SK-N-SH treated with all-trans-retinoic acid at 6 μM for 48 hours (cell line): ENCODE results near the gene JHY.
A peak's percentile ranks its signal among the peaks of the same experiment; 100 is the strongest.

ENCODE experiments used
- ATAC-seq: fragments of 200-7000 bp; cut with Tn5 transposase; 3 replicates; pipeline ENCODE4 v1.9.1; 2020; ENCODE audit warnings: mild to moderate bottlenecking, moderate library complexity
- BACH2 ChIP-seq: fragments of 250-450 bp; sonication (Bioruptor Pico); IDR thresholded peaks from 2 replicates; pipeline ENCODE4 v1.9.0; 2021; ENCODE audit warnings: mild to moderate bottlenecking, borderline replicate concordance
- CSDC2 ChIP-seq: fragments of 250-450 bp; sonication (Bioruptor Pico); IDR thresholded peaks from 2 replicates; pipeline ENCODE4 v1.5.0; 2020; ENCODE audit warnings: mild to moderate bottlenecking, moderate library complexity
- ISL1 ChIP-seq: fragments of 250-450 bp; sonication (Bioruptor Pico); IDR thresholded peaks from 2 replicates; pipeline ENCODE4 v2.1.2; 2022; ENCODE audit warnings: mild to moderate bottlenecking, moderate library complexity
- OSR1 ChIP-seq: fragments of 250-450 bp; sonication (Bioruptor Pico); IDR thresholded peaks from 2 replicates; pipeline ENCODE4 v1.8.0; 2022; ENCODE audit warnings: moderate library complexity, mild to moderate bottlenecking, inconsistent platforms
- PPARA ChIP-seq: fragments of 250-450 bp; sonication (Bioruptor Pico); IDR thresholded peaks from 2 replicates; pipeline ENCODE4 v1.5.0; 2020; ENCODE audit warnings: mild to moderate bottlenecking, borderline replicate concordance
- RARB ChIP-seq: fragments of 250-450 bp; sonication (Bioruptor Pico); IDR thresholded peaks from 2 replicates; pipeline ENCODE4 v1.8.0; 2021; ENCODE audit warnings: mild to moderate bottlenecking, moderate library complexity
- TCF4 ChIP-seq: fragments of 250-450 bp; sonication (Bioruptor Pico); IDR thresholded peaks from 2 replicates; pipeline ENCODE4 v1.8.0; 2021; ENCODE audit warnings: mild to moderate bottlenecking, moderate library complexity, borderline replicate concordance
- TOX ChIP-seq: fragments of 250-450 bp; sonication (Bioruptor Pico); IDR thresholded peaks from 2 replicates; pipeline ENCODE4 v1.8.0; 2021; ENCODE audit warnings: mild to moderate bottlenecking, moderate library complexity, borderline replicate concordance
- ZC3H10 ChIP-seq: fragments of 250-450 bp; sonication (Bioruptor Pico); IDR thresholded peaks from 2 replicates; pipeline ENCODE4 v1.5.1; 2021; ENCODE audit warnings: mild to moderate bottlenecking, moderate library complexity
- ZFP3 ChIP-seq: fragments of 250-450 bp; sonication (Bioruptor Pico); IDR thresholded peaks from 2 replicates; pipeline ENCODE4 v1.5.0; 2020; ENCODE audit warnings: mild to moderate bottlenecking, moderate library complexity
- ZFP30 ChIP-seq: fragments of 450-650 bp; formaldehyde crosslinking; IDR thresholded peaks from 2 replicates; pipeline ENCODE4 v1.5.0; 2022; ENCODE audit warnings: mild to moderate bottlenecking, moderate library complexity
- ZNF565 ChIP-seq: fragments of 450-650 bp; formaldehyde crosslinking; conservative IDR thresholded peaks from 2 replicates; pipeline ENCODE4 v1.5.0; 2020; ENCODE audit warnings: low read depth, mild to moderate bottlenecking, moderate library complexity
- ZNF8 ChIP-seq: fragments of 450-650 bp; formaldehyde crosslinking; IDR thresholded peaks from 2 replicates; pipeline ENCODE4 v1.5.0; 2020; ENCODE audit warnings: mild to moderate bottlenecking, moderate library complexity
- TF ChIP-seq, protein P1 (sequence below): fragments of 250-450 bp; sonication (Bioruptor Pico); IDR thresholded peaks from 2 replicates; pipeline ENCODE4 v1.8.0; 2020; ENCODE audit warnings: mild to moderate bottlenecking, moderate library complexity, borderline replicate concordance
- TF ChIP-seq, protein P2 (sequence below): fragments of 250-450 bp; sonication (Bioruptor Pico); IDR thresholded peaks from 2 replicates; pipeline ENCODE4 v1.5.0; 2020; ENCODE audit warnings: mild to moderate bottlenecking, moderate library complexity
- TF ChIP-seq, protein P3 (sequence below): fragments of 250-450 bp; sonication (Bioruptor Pico); IDR thresholded peaks from 2 replicates; pipeline ENCODE4 v1.5.1; 2021; ENCODE audit warnings: mild to moderate bottlenecking, moderate library complexity
- TF ChIP-seq, protein P4 (sequence below): fragments of 250-450 bp; sonication (Bioruptor Pico); IDR thresholded peaks from 2 replicates; pipeline ENCODE4 v1.8.0; 2021; ENCODE audit warnings: low read depth, mild to moderate bottlenecking, moderate library complexity, borderline replicate concordance
- TF ChIP-seq, protein P5 (sequence below): fragments of 250-450 bp; sonication (Bioruptor Pico); IDR thresholded peaks from 2 replicates; pipeline ENCODE4 v1.5.1; 2020; ENCODE audit warnings: low read depth, mild to moderate bottlenecking, moderate library complexity

The JHY gene

DNA sequence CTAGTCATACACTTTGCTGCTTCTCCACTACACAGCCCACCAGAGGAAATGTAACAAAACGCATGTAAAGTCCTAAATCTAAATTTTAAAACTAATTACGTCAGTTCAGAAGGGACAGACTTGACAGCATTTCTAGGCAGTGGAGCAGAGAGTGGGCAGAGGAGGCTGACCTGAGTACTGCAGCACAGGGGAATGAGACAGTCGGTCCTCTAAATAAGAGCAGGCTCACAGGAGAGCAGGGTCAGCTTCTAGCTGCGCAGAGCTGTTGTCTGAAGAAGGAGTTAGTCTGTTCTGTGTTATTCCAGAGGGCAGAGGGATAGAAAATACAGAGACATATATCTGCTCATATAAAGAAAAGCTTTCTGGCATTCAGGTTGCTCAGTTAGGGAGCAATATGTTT lies 40.3 kb downstream of the JHY start:
- no peak for TF ChIP-seq BACH2 (CRISPR knock-in tag)
- TF ChIP-seq TCF4 = no peak
- TF ChIP-seq ZNF565 = no peak
- TF ChIP-seq, protein P1, sequence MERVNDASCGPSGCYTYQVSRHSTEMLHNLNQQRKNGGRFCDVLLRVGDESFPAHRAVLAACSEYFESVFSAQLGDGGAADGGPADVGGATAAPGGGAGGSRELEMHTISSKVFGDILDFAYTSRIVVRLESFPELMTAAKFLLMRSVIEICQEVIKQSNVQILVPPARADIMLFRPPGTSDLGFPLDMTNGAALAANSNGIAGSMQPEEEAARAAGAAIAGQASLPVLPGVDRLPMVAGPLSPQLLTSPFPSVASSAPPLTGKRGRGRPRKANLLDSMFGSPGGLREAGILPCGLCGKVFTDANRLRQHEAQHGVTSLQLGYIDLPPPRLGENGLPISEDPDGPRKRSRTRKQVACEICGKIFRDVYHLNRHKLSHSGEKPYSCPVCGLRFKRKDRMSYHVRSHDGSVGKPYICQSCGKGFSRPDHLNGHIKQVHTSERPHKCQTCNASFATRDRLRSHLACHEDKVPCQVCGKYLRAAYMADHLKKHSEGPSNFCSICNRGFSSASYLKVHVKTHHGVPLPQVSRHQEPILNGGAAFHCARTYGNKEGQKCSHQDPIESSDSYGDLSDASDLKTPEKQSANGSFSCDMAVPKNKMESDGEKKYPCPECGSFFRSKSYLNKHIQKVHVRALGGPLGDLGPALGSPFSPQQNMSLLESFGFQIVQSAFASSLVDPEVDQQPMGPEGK = no peak
- TF ChIP-seq TOX (CRISPR knock-in tag) = no peak
- TF ChIP-seq OSR1 = no peak
- TF ChIP-seq, protein P2, sequence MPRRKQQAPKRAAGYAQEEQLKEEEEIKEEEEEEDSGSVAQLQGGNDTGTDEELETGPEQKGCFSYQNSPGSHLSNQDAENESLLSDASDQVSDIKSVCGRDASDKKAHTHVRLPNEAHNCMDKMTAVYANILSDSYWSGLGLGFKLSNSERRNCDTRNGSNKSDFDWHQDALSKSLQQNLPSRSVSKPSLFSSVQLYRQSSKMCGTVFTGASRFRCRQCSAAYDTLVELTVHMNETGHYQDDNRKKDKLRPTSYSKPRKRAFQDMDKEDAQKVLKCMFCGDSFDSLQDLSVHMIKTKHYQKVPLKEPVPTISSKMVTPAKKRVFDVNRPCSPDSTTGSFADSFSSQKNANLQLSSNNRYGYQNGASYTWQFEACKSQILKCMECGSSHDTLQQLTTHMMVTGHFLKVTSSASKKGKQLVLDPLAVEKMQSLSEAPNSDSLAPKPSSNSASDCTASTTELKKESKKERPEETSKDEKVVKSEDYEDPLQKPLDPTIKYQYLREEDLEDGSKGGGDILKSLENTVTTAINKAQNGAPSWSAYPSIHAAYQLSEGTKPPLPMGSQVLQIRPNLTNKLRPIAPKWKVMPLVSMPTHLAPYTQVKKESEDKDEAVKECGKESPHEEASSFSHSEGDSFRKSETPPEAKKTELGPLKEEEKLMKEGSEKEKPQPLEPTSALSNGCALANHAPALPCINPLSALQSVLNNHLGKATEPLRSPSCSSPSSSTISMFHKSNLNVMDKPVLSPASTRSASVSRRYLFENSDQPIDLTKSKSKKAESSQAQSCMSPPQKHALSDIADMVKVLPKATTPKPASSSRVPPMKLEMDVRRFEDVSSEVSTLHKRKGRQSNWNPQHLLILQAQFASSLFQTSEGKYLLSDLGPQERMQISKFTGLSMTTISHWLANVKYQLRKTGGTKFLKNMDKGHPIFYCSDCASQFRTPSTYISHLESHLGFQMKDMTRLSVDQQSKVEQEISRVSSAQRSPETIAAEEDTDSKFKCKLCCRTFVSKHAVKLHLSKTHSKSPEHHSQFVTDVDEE (CRISPR knock-in tag) = no peak
- no peak for TF ChIP-seq RARB (CRISPR knock-in tag)
- no peak for TF ChIP-seq ZFP3 (CRISPR knock-in tag)
- TF ChIP-seq, protein P3, sequence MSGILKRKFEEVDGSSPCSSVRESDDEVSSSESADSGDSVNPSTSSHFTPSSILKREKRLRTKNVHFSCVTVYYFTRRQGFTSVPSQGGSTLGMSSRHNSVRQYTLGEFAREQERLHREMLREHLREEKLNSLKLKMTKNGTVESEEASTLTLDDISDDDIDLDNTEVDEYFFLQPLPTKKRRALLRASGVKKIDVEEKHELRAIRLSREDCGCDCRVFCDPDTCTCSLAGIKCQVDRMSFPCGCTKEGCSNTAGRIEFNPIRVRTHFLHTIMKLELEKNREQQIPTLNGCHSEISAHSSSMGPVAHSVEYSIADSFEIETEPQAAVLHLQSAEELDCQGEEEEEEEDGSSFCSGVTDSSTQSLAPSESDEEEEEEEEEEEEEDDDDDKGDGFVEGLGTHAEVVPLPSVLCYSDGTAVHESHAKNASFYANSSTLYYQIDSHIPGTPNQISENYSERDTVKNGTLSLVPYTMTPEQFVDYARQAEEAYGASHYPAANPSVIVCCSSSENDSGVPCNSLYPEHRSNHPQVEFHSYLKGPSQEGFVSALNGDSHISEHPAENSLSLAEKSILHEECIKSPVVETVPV = no peak
- TF ChIP-seq ZFP30 = no peak
- no peak for TF ChIP-seq CSDC2
- TF ChIP-seq, protein P4, sequence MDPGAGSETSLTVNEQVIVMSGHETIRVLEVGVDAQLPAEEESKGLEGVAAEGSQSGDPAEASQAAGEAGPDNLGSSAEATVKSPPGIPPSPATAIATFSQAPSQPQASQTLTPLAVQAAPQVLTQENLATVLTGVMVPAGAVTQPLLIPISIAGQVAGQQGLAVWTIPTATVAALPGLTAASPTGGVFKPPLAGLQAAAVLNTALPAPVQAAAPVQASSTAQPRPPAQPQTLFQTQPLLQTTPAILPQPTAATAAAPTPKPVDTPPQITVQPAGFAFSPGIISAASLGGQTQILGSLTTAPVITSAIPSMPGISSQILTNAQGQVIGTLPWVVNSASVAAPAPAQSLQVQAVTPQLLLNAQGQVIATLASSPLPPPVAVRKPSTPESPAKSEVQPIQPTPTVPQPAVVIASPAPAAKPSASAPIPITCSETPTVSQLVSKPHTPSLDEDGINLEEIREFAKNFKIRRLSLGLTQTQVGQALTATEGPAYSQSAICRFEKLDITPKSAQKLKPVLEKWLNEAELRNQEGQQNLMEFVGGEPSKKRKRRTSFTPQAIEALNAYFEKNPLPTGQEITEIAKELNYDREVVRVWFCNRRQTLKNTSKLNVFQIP (CRISPR knock-in tag) = no peak
- TF ChIP-seq ZNF8 (CRISPR knock-in tag) = no peak
- no peak for TF ChIP-seq PPARA (CRISPR knock-in tag)
- no peak for TF ChIP-seq ZC3H10 (CRISPR knock-in tag)
- ATAC-seq = peak; percentile 77

GRCh38 chr11:122923302-122923701 lies 40.7 kb downstream of the JHY start:
- peak; percentile 66 for ATAC-seq
- TF ChIP-seq ISL1 (peak; percentile 91), TCF4 (no peak)

GRCh38 chr11:122931510-122931909 lies 49.0 kb downstream of the JHY start:
- ATAC-seq = no peak
- TF ChIP-seq, protein P2 (CRISPR knock-in tag) = no peak
- TF ChIP-seq ZNF565 = no peak
- no peak for TF ChIP-seq RARB (CRISPR knock-in tag)
- no peak for TF ChIP-seq ZC3H10 (CRISPR knock-in tag)
- TF ChIP-seq OSR1 = no peak
- TF ChIP-seq, protein P5, sequence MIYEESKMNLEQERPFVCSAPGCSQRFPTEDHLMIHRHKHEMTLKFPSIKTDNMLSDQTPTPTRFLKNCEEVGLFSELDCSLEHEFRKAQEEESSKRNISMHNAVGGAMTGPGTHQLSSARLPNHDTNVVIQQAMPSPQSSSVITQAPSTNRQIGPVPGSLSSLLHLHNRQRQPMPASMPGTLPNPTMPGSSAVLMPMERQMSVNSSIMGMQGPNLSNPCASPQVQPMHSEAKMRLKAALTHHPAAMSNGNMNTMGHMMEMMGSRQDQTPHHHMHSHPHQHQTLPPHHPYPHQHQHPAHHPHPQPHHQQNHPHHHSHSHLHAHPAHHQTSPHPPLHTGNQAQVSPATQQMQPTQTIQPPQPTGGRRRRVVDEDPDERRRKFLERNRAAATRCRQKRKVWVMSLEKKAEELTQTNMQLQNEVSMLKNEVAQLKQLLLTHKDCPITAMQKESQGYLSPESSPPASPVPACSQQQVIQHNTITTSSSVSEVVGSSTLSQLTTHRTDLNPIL (CRISPR knock-in tag) = no peak
- TF ChIP-seq, protein P3 = no peak
- TF ChIP-seq CSDC2 = no peak
- TF ChIP-seq, protein P4 (CRISPR knock-in tag) = no peak
- TF ChIP-seq BACH2 (CRISPR knock-in tag) = no peak
- no peak for TF ChIP-seq TCF4
